22Rv1 (cell line): Measurements from ENCODE around the gene FAM209B.

Experiments
- ZFX ChIP-seq: fragments of 450-650 bp; IDR thresholded peaks from 2 replicates; pipeline ENCODE4 v1.6.1; 2017; ENCODE audit warnings: antibody characterized with exemption, borderline replicate concordance
- TF ChIP-seq, protein P1 (sequence below): fragments of 450-650 bp; IDR thresholded peaks from 2 replicates; pipeline ENCODE4 v1.5.1; 2017; ENCODE audit warnings: mild to moderate bottlenecking

DNA sequence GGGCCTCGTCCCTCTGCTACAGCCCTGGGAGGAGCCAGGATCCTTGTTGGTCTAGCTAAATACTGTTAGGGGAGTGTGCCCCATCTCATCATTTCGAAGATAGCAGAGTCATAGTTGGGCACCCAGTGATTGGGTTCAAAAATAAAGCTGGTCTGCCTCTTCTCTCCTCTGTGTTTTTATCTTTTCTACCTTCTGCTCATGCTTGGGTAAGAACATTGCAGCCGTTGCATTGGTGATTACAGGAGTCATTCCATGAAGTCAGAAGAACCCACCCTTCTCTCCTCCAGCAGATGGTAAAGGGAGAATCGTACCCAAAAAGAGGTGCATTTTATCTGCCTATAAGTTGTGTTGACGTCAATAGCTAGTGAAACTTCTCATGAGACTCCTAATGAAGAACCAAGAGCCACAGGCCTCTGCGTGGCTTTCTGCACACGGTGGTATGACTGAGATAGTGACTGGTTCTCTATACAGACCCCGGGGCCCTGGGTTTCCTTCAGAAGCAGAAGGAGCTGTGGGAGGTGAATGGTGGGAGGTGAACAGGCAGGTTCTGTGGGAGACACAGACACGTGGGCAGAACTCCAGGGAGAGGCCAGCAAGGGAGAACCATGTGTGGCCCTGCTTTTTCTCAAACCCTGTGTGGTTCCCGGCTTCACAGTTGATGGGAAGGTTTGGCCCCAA is 14.2 kb upstream of the FAM209B start:
- TF ChIP-seq, protein P1, sequence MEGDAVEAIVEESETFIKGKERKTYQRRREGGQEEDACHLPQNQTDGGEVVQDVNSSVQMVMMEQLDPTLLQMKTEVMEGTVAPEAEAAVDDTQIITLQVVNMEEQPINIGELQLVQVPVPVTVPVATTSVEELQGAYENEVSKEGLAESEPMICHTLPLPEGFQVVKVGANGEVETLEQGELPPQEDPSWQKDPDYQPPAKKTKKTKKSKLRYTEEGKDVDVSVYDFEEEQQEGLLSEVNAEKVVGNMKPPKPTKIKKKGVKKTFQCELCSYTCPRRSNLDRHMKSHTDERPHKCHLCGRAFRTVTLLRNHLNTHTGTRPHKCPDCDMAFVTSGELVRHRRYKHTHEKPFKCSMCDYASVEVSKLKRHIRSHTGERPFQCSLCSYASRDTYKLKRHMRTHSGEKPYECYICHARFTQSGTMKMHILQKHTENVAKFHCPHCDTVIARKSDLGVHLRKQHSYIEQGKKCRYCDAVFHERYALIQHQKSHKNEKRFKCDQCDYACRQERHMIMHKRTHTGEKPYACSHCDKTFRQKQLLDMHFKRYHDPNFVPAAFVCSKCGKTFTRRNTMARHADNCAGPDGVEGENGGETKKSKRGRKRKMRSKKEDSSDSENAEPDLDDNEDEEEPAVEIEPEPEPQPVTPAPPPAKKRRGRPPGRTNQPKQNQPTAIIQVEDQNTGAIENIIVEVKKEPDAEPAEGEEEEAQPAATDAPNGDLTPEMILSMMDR, result no peak
- no peak for TF ChIP-seq ZFX
